CD4-positive, alpha-beta memory T cell (primary cell): ENCODE results near the gene ORMDL2. TPM values are rescaled to one million over a fixed set of nuclear protein-coding genes. Genes with fewer than 3 reads are reported as not detected.

ENCODE experiments used
- CTCF ChIA-PET: fragments of 350-600 bp; sonication (Branson Sonifier 250); formaldehyde crosslinking; loops from one replicate; lab custom pipeline; 2021; ENCODE audit warnings: inconsistent platforms; ENCODE audit not compliant: partially characterized antibody; lab: Charles Lee
- POLR2A ChIA-PET: fragments of 350-600 bp; sonication (Branson Sonifier 250); formaldehyde crosslinking; loops from one replicate; lab custom pipeline; 2021; ENCODE audit not compliant: partially characterized antibody; lab: Charles Lee
- DNase-seq, 5 donors: peaks; one replicate each; pipeline versions ENCODE4 v3.0.0 to v3.0.0-alpha.2; 2020 to 2022; ENCODE audit warnings: mixed read lengths in 1 of 5
- H3K27ac ChIP-seq: one replicate; pipeline ENCODE4 v1.7.0; 2013; ENCODE audit warnings: low read depth, low read length
- H3K27me3 ChIP-seq: 2 replicates; pipeline ENCODE4 v1.7.0; 2013; ENCODE audit warnings: mild to moderate bottlenecking, low read length, moderate library complexity; ENCODE audit not compliant: insufficient read depth
- H3K36me3 ChIP-seq: 2 replicates; pipeline ENCODE4 v1.7.0; 2013; ENCODE audit warnings: mild to moderate bottlenecking, low read length, moderate library complexity; ENCODE audit not compliant: insufficient read depth
- H3K4me1 ChIP-seq: 2 replicates; pipeline ENCODE4 v1.7.0; 2013; ENCODE audit warnings: mild to moderate bottlenecking, low read length, moderate library complexity; ENCODE audit not compliant: insufficient read depth
- H3K4me3 ChIP-seq, 2 donors: one replicate each; pipeline ENCODE4 v1.7.0; 2013; ENCODE audit warnings: low read length in 2 of 2, mild to moderate bottlenecking in 1 of 2
- H3K9me3 ChIP-seq, 2 donors: one replicate each; pipeline ENCODE4 v1.7.0; 2013; ENCODE audit warnings: low read length in 2 of 2, control low read depth in 1 of 2; ENCODE audit not compliant: control insufficient read depth in 1 of 2
- H3K27ac Mint-ChIP-seq, 7 donors: one replicate each; pipeline ENCODE4 v1.8.0; 2020 to 2021; ENCODE audit warnings: mixed read lengths in 7 of 7, mild to moderate bottlenecking in 6 of 7, inconsistent platforms in 3 of 7, moderate library complexity in 3 of 7
- H3K27me3 Mint-ChIP-seq, 2 donors: one replicate each; pipeline ENCODE4 v1.8.0; 2020 to 2021; ENCODE audit warnings: mixed read lengths in 2 of 2
- H3K36me3 Mint-ChIP-seq, 2 donors: one replicate each; pipeline ENCODE4 v1.8.0; 2020 to 2021; ENCODE audit warnings: mixed read lengths in 2 of 2, inconsistent platforms in 1 of 2, mild to moderate bottlenecking in 1 of 2
- H3K4me1 Mint-ChIP-seq, 4 donors: one replicate each; pipeline ENCODE4 v1.8.0; 2020 to 2021; ENCODE audit warnings: mixed read lengths in 4 of 4, mild to moderate bottlenecking in 1 of 4
- H3K4me3 Mint-ChIP-seq, 8 donors: one replicate each; pipeline ENCODE4 v1.8.0; 2020 to 2021; ENCODE audit warnings: mixed read lengths in 8 of 8, mild to moderate bottlenecking in 7 of 8, moderate library complexity in 6 of 8, inconsistent platforms in 3 of 8
- H3K9me3 Mint-ChIP-seq, 8 donors: one replicate each; pipeline ENCODE4 v1.8.0; 2020 to 2021; ENCODE audit warnings: mixed read lengths in 8 of 8, mild to moderate bottlenecking in 5 of 8, inconsistent platforms in 3 of 8, moderate library complexity in 1 of 8
- intact Hi-C: fragments of 100-400 bp; cut with micrococcal nuclease; formaldehyde crosslinking; loops from one replicate; pipeline ENCODE4 v1.15.1; 2023
- polyA plus RNA-seq, 2 donors: library from polyadenylated mRNA; unstranded; fragments of 300-500 nt; fragmentation: Illumina TruSeq; gene quantifications; one replicate each; pipeline ENCODE4 v1.2.3, GENCODE V29; 2021
- total RNA-seq, 2 experiments: library from RNA; stranded (reverse); gene quantifications; one replicate each; pipeline ENCODE4 v1.2.3, GENCODE V29; 2021

ORMDL2 gene, protein sequence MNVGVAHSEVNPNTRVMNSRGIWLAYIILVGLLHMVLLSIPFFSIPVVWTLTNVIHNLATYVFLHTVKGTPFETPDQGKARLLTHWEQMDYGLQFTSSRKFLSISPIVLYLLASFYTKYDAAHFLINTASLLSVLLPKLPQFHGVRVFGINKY
- total RNA-seq (10 to 100 TPM; 42.6 to 44.4 TPM), polyA plus RNA-seq (100 to 1,000 TPM in 1 of 2 donors, 10 to 100 TPM in 1; 95.8 to 142 TPM)

DNA sequence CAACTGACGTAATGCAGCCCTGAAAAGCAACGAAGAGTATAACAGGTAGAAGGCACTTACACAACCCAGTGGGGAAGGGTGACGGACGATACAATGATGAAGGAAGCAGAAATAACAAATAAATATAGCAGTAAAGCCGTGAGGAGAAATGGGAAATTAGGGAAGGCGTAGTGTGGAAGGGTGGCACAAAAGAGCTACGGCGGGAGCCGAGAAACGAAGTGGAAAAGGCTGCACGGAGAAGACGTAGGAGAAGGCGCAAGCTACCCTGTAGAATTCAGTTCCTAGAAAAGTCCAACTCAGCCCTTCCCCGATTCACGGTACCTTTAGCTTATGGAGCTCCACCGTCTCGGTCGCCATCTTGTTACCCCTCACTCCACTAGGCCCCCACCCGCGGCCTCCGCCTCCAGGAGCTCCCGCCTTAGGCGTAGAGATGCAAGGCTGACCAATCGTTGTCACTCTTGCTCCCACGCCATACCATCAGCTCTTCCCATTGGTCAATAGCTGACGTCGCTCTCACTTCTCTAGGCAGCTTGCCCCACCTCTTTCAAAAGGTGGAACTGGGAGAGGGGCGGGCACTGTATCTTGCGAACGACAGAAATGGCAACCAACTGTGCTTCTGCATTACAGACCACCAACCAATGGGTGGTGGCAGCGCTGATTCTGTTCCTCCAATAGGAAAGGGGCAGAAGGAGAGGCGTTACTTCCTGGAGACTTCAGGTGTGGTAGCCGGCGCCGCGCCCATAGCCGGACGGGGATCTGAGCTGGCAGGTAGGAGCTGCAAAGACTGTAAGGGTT, at the start of gene ORMDL2, which contains the start of gene SARNP:
Gene ORMDL2, plus strand, starts transcription at position 697 of the 795 bp plus-strand sequence. CDS start 959 bp downstream, outside the sequence.
Gene SARNP, minus strand, starts transcription at position 380 of the 795 bp plus-strand sequence. Its CDS starts 23 bp downstream, at position 357.
- no peaks in the 10 kb centered on the region for H3K27me3 Mint-ChIP-seq
- no peaks in the 10 kb centered on the region for H3K9me3 Mint-ChIP-seq
- intact Hi-C loops = loop anchor here (1.0 to 10.0 kb wide), 10 partner anchors 12 to 833 kb away; partner anchors contain the start of genes DNAJC14, GDF11, PA2G4 and PYM1
- no peak within 1 kb of the TSS for H3K4me3 Mint-ChIP-seq
- H3K27ac Mint-ChIP-seq = no peak within 1 kb of the TSS
- Histone ChIP-seq H3K27me3 (no peaks in the 10 kb centered on the region), H3K36me3 (peaks cover 42% of the 10 kb centered on the region), H3K9me3 (no peaks in the 10 kb centered on the region), H3K27ac (peak within 1 kb of the TSS; percentile 88), H3K4me1 (peaks cover 51% of the 10 kb centered on the region), H3K4me3 (peak within 1 kb of the TSS; percentile 76 to 96)
- peak; percentile 95 to 100 (median 99) for DNase-seq
- POLR2A ChIA-PET = interaction anchor here (0.7 to 7.5 kb wide), 33 partner anchors 11 to 832 kb away, joined by 3 to 210 read pairs (median 5); partner anchors contain the start of genes BLOC1S1, CNPY2, DGKA and DNAJC14
- CTCF ChIA-PET = interaction anchor here (0.6 to 4.6 kb wide), 22 partner anchors 7 to 212 kb away, joined by 3 to 39 read pairs (median 4); partner anchors contain the start of genes DGKA, DNAJC14, PYM1 and RAB5B
- H3K36me3 Mint-ChIP-seq = peaks cover 24 to 47% of the 10 kb centered on the region in 2 donors
- H3K4me1 Mint-ChIP-seq = peaks cover 23 to 36% (median 25%) of the 10 kb centered on the region in 4 donors

DNA sequence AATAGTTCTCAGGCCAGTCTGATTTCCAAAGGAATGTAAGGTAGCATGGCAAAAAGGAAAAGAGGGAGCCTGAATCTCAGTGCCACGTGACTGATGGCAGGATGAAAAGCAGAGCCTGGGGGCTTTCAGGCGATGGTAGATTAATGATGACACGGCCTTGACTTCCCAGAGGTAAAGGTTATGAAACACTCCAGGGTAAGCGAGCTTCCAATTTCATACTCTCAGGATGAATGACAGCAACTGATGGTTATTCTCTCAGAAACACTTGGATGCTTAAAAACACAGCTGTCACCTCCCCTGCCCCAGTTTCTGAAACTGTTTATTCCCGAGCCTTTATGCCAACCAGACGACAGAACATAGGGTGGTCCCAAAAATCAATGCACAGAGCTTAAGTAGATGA, 46.1 kb upstream of the ORMDL2 start:
- Histone ChIP-seq H3K4me3 (no peak overlapping the region), H3K27ac (no peak overlapping the region), H3K36me3 (peaks cover 13% of the 10 kb centered on the region), H3K9me3 (no peaks in the 10 kb centered on the region), H3K27me3 (no peaks in the 10 kb centered on the region), H3K4me1 (no peaks in the 10 kb centered on the region)
- Mint-ChIP-seq H3K9me3 (no peaks in the 10 kb centered on the region), H3K36me3 (peaks cover 26 to 57% of the 10 kb centered on the region in 2 donors), H3K4me1 (peaks cover 8 to 14% (median 13%) of the 10 kb centered on the region in 4 donors), H3K27ac (peak overlapping the region in 3 of 7 donors; percentile 27 to 84 (median 57)), H3K27me3 (no peaks in the 10 kb centered on the region), H3K4me3 (no peak overlapping the region)
- intact Hi-C loops = no loop called here
- DNase-seq = no peak
- ChIA-PET POLR2A (interaction anchor here (1.0 to 1.3 kb wide), 3 partner anchors 23 to 161 kb away, joined by 3 read pairs; no protein-coding TSS in a partner anchor), CTCF (interaction anchor here (1.0 kb wide), 1 partner anchor 224 kb away, joined by 4 read pairs; no protein-coding TSS in a partner anchor)

DNA sequence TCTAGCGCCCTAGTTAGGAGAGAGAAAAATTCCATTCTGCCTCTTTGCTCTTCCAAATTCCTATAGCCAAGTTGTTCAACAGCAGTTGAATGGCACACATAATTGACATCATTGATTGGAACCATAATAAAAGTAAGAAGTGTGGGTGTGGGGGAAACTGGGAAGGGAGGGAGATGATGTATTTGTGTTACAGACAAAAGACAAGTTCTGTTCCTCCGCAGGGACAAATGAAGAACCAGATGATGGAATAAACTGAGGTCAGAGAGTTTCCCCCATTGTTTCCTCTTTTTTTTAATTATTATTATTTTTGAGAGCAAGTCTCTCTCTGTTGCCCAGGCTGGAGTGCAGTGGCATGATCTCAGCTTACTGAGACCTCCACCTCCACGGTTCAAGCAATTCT, 40.0 kb upstream of the ORMDL2 start:
- H3K4me3 Mint-ChIP-seq = no peak overlapping the region
- H3K27ac ChIP-seq = no peak overlapping the region
- H3K9me3 ChIP-seq = no peaks in the 10 kb centered on the region
- H3K36me3 Mint-ChIP-seq = peaks cover 24 to 64% of the 10 kb centered on the region in 2 donors
- no peak for DNase-seq
- no peaks in the 10 kb centered on the region for H3K27me3 ChIP-seq
- H3K36me3 ChIP-seq = peaks cover 13% of the 10 kb centered on the region
- ChIA-PET POLR2A (no interaction called here), CTCF (no interaction called here)
- peak overlapping the region in 2 of 7 donors; percentile 50 to 72 for H3K27ac Mint-ChIP-seq
- intact Hi-C loops = no loop called here
- no peaks in the 10 kb centered on the region for H3K9me3 Mint-ChIP-seq
- H3K4me3 ChIP-seq = no peak overlapping the region
- H3K4me1 Mint-ChIP-seq = peaks cover 8 to 29% (median 14%) of the 10 kb centered on the region in 4 donors
- H3K4me1 ChIP-seq = peaks cover 11% of the 10 kb centered on the region
- no peaks in the 10 kb centered on the region for H3K27me3 Mint-ChIP-seq

DNA sequence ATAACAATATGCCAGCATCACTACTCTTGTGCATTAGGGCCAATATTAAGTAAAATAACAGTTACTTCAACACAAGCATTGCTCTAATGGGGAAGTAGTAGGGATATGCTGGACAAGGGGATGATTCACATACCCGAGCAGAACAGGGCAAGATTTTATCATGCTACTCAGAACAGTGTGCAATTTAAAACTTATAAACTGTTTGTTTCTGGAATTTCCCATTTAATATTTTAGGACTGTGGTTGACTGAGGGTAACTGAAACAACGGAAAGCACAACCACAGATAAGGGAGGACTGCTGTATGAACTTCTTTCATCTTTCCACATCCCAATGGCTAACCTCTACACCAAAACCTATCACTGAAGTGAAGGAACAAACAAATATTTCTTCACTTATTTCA, 37.2 kb upstream of the ORMDL2 start:
- Histone ChIP-seq H3K9me3 (no peaks in the 10 kb centered on the region), H3K27me3 (no peaks in the 10 kb centered on the region), H3K4me1 (peaks cover 11% of the 10 kb centered on the region), H3K4me3 (no peak overlapping the region), H3K36me3 (peaks cover 28% of the 10 kb centered on the region), H3K27ac (no peak overlapping the region)
- H3K36me3 Mint-ChIP-seq = peaks cover 38 to 80% of the 10 kb centered on the region in 2 donors
- DNase-seq = no peak
- H3K9me3 Mint-ChIP-seq = no peaks in the 10 kb centered on the region
- ChIA-PET CTCF (interaction anchor here (3.1 kb wide), 1 partner anchor 159 kb away, joined by 7 read pairs; no protein-coding TSS in a partner anchor), POLR2A (no interaction called here)
- no peaks in the 10 kb centered on the region for H3K27me3 Mint-ChIP-seq
- H3K4me3 Mint-ChIP-seq = peak overlapping the region in 2 of 8 donors; percentile 43 to 48
- intact Hi-C loops = no loop called here
- peaks cover 7 to 24% (median 13%) of the 10 kb centered on the region in 4 donors for H3K4me1 Mint-ChIP-seq
- peak overlapping the region in 5 of 7 donors; percentile 10 to 85 (median 46) for H3K27ac Mint-ChIP-seq

DNA sequence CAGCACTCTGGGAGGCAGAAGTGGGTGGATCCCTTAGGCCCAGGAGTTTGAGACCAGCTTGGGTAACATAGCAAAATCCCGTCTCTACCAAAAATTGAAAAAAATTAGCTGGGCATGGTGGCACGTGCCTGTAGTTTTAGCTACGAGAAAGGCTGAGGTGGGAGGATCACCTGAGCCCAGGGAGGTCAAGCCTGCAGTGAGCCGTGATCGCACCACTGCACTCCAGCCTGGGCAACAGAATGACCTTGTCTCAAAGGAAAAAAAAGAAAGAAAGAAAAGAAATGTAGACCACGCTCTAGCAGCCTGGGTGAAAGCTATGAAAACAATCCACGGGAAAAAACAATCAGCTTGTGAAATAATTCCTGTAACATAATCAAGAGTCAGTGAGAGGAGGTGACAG, 29.3 kb upstream of the ORMDL2 start:
- POLR2A ChIA-PET = interaction anchor here (0.6 to 0.7 kb wide), 2 partner anchors 19 to 45 kb away, joined by 3 read pairs; no protein-coding TSS in a partner anchor

DNA sequence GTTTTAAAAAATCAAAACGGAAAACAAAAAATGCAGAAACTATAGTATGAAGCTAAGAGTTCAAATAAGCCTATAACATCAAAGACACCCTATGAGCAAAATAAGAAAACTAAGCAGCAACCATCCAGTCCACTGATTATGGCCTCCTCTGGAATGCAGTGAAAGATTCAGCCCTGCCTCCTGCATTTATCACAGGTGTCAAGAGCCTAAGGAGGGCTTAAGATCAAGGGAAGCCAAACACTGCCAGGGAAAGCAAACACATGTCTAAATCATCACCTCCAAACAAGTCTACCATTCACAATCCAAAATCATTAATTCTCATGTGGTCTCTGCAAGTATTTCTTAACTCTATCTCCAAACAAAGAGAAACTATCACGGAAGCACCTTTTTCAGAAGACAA, 28.7 kb upstream of the ORMDL2 start:
- ChIA-PET CTCF (interaction anchor here (0.9 to 1.6 kb wide), 3 partner anchors 9 to 51 kb away, joined by 3 to 4 read pairs (median 3); no protein-coding TSS in a partner anchor), POLR2A (interaction anchor here (0.7 kb wide), 1 partner anchor 46 kb away, joined by 3 read pairs; no protein-coding TSS in a partner anchor)
- Mint-ChIP-seq H3K36me3 (peaks cover 40 to 63% of the 10 kb centered on the region in 2 donors), H3K27me3 (no peaks in the 10 kb centered on the region), H3K9me3 (no peaks in the 10 kb centered on the region), H3K27ac (no peak overlapping the region), H3K4me3 (no peak overlapping the region), H3K4me1 (peaks cover 0 to 7% (median 2%) of the 10 kb centered on the region in 4 donors)
- H3K4me3 ChIP-seq = no peak overlapping the region
- DNase-seq = no peak
- intact Hi-C loops = no loop called here
- no peaks in the 10 kb centered on the region for H3K4me1 ChIP-seq
- peaks cover 53% of the 10 kb centered on the region for H3K36me3 ChIP-seq
- no peaks in the 10 kb centered on the region for H3K9me3 ChIP-seq
- no peak overlapping the region for H3K27ac ChIP-seq
- no peaks in the 10 kb centered on the region for H3K27me3 ChIP-seq

More for the DNA sequence above, 29.3 kb upstream of the ORMDL2 start:
- Mint-ChIP-seq H3K36me3 (peaks cover 41 to 63% of the 10 kb centered on the region in 2 donors), H3K4me3 (no peak overlapping the region), H3K27ac (peak overlapping the region in 3 of 7 donors; percentile 18 to 36 (median 29)), H3K9me3 (no peaks in the 10 kb centered on the region), H3K27me3 (no peaks in the 10 kb centered on the region), H3K4me1 (peaks cover 0 to 9% (median 1%) of the 10 kb centered on the region in 4 donors)
- H3K27ac ChIP-seq = no peak overlapping the region
- intact Hi-C loops = no loop called here
- no peaks in the 10 kb centered on the region for H3K4me1 ChIP-seq
- H3K9me3 ChIP-seq = no peaks in the 10 kb centered on the region
- H3K27me3 ChIP-seq = no peaks in the 10 kb centered on the region
- no peak overlapping the region for H3K4me3 ChIP-seq
- CTCF ChIA-PET = interaction anchor here (0.9 to 1.6 kb wide), 4 partner anchors 10 to 51 kb away, joined by 3 to 4 read pairs (median 3); no protein-coding TSS in a partner anchor
- H3K36me3 ChIP-seq = peaks cover 52% of the 10 kb centered on the region
- DNase-seq = no peak
